MM.1S (cell line): ENCODE data around the gene CACUL1.
"Not testable (repeated sequence)": the region's sequence is repeated elsewhere in the genome, so short reads cannot be mapped to it uniquely, and the experiment has no call there.

Experiments used
- CTCF ChIP-seq: fragments of 300-600 bp; sonication (generic); IDR thresholded peaks from 2 replicates; pipeline ENCODE4 v1.5.1; 2016; ENCODE audit warnings: antibody characterized with exemption, low read length, mixed read lengths
- EZH2phosphoT487 ChIP-seq: fragments of 300-600 bp; sonication (generic); IDR thresholded peaks from 2 replicates; pipeline ENCODE4 v1.6.1; 2018; ENCODE audit warnings: antibody characterized with exemption, low read length

GRCh38 chr10:118658168-118658567, 96.6 kb downstream of the CACUL1 start:
- not testable (repeated sequence) for TF ChIP-seq CTCF, EZH2phosphoT487
